ENCODE results near the gene RHAG.
"Not testable (repeated sequence)": the region's sequence is repeated elsewhere in the genome, so short reads cannot be mapped to it uniquely, and the experiment has no call there.

RHAG gene

GRCh38 chr6:49635480-49635879 lies 1.2 kb downstream of the RHAG start:
- DNase-seq: no peak

- no peak for DNase-seq
These were observed 1.8 kb downstream of the RHAG start for GRCh38 chr6:49634836-49635218.

- DNase-seq: no peak
These were observed 2.4 kb downstream of the RHAG start for GRCh38 chr6:49634092-49634835.

- no peak for DNase-seq
These were observed 3.1 kb downstream of the RHAG start for GRCh38 chr6:49633541-49633940.

- DNase-seq: no peak
These were observed 3.9 kb downstream of the RHAG start for GRCh38 chr6:49632727-49633126.

GRCh38 chr6:49629485-49630088 lies 7.1 kb downstream of the RHAG start:
- DNase-seq: not testable (repeated sequence)

DNA sequence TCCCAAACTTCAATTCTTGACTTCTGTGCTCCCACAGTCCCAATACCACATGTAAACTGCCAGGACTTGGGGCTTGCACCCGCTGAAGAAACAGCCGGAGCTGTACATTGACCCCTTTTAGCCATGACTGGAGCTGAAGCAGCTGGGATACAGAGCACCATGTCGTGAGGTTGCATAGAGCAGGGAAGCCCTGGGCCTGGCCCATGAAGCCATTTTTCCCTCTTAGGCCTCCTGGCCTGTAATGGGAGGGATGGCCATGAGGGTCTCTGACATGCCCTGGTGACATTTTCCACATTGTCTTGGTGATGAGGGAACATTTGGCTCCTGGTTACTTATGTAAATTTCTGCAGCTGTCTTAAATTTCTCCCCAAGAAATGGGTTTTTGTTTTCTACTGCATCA lies 9.8 kb downstream of the RHAG start:
- DNase-seq: no peak

- DNase-seq: no peak
These were observed 18.4 kb downstream of the RHAG start for GRCh38 chr6:49618257-49618656.

GRCh38 chr6:49614144-49614543 lies 22.5 kb downstream of the RHAG start:
- not testable (repeated sequence) for DNase-seq

DNA sequence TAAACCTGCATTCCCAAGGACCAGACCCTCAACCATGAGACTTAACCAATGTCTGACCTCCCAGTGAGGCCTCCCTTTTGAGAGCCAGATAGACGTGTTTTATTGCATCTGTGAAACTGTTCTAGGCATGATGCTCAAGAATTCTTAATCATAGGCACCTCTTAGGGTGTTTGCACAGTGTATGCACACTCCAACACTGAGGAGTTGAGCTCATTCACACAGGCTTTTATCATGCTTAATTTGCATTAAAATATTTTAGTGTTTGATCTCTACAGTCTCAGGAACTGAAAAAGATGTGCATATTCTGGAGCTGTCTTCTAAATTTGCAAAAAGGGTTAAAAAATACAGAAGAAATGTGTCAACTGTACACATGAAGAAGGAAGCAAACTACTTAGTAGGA lies 27.4 kb downstream of the RHAG start:
- DNase-seq: no peak

- not testable (repeated sequence) for DNase-seq
These were observed 28.4 kb downstream of the RHAG start for GRCh38 chr6:49608275-49608674.

DNA sequence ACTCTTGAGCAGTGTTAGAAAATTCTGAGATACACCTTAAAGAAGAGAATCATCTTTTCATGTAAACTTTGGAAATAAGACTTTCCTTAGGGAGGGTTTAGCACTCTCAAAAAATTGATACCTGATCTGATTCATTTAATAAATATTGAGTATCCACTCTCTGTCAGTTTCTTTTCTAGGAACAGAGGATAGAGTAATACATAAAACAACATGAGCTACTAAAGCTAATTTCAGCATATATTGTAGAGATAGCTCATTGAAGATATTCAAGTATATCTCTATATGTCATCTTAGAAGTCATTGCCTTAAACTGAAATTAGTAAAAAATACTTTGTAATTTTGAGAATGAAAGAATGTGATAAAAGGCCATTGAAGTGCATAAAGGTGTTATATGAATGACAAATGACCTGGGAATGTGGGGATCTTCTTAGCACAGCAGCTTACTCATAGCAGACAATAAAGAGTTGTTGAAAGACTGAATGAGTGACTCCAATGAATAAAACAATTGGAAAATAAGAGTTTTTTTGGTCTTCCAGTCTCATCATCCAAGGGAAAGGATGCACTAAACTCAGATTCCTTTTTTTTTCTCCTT lies 29.2 kb downstream of the RHAG start:
- DNase-seq: no peak

DNA sequence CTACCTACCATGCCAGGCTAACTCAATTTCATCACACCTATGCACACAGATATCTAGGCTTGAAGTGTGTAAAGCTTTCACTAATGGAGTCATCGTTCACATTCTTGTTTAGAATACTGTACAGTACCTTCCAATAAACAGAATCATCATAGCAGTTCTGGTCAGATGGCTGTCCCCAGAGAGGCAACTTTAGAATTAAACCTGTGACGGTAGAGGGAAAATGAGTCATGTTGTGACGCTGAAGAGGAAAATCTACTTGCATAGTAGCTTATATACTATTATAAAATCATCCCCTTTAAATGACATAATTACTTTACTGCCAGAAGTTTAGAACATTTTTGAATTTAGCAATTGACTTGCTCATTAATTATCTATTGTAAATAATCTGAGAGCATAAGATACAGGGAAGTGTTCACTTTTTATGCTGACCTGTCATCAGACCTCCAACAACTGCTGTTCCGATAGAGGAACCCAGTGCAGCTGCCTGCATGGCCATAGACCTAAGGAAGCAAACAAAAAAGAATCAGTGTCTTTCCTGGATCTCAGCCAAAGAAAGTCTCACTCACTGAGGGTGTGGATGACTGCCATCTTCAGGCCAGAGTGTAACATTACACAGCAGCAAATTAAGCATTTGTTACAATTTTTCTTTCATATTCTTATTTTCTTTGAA lies 29.8 kb downstream of the RHAG start:
- peak; percentile 38 for DNase-seq

GRCh38 chr6:49604080-49604479 lies 32.6 kb downstream of the RHAG start:
- not testable (repeated sequence) for DNase-seq

DNA sequence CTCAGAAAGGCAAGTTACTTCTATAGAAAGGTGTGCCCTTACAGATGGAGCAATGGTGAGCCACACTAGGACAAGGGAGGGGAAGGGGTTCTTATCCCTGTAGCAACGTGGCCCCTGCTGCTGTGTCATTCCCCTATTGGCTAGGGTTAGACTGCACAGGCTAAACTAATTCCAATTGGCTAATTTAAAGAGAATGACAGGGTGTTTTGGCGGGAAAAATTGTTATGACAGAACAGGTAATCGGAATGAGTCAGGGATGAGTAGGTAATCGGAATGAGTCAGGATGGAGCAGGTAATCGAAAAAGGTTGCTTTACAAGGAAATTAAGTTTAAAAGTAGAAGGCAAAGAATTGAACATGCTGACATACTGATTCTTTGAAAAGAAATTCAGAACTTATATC lies 49.4 kb downstream of the RHAG start:
- DNase-seq: not testable (repeated sequence)

DNA sequence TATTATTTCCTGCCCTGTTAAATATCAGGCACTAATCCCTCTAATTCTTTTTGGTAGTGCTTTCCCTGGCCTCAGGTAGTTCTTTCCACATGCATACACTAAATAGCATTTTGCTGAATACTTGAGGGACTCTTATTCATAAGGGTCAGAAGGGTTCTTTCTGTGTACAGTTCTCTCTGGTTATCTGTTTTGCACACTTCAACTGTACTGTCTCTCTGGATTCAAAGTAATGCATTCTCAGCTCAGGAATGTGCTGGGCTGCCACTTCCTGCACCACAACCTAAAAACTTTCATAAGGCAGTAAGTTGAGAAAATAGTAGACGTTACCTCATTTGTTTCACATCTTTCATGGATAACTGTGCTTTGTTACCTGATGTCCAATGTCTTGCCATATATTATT lies 54.1 kb downstream of the RHAG start:
- DNase-seq: no peak

DNA sequence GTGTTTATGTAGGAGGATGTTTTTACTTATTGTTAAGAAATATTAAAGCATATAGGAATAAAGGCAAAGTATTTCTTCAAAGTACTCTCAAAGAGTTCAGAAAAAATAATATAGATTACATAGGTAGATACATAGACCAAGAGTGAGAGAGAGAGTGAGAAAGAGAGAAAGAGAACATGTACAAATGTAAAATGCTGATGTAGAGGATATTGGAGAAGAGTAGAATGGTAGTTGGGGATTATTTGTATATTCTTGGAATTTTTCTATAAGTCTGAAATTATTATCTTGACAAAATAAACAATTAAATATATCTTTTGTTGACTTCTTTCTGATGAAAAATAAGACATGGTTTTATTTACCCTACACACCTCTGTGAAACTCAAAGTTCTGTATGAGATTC lies 57.0 kb downstream of the RHAG start:
- no peak for DNase-seq

- DNase-seq: no peak
These were observed 60.0 kb downstream of the RHAG start for GRCh38 chr6:49576618-49577017.

DNA sequence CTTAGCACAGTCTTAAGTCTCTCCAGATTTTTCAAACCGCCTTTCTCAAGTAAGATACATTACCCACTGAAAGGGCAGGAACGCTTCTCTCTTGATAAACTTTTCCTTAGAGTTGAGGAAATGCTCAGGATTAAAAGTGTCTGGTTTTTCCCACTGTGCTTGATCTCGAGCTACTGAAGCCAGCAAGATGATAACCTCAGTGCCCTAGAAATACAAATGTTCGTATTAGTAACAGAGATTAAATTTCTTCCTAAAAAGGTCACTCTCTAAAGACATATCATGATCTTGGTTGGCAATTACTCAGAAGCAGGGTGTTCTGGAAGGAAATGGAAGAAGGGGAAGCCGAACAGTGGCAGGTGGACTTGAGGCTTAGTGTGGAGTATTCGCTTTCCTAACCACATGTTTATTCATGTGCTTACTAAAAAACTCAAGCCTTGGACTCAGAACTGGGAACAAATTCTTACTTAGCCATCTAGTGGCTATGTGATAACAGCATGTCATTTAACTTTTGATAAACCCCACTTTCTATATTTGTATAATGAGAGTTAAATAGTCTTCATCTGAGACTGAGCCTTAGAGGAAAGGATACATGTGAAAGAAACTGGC lies 66.1 kb downstream of the RHAG start:
- no peak for DNase-seq

DNA sequence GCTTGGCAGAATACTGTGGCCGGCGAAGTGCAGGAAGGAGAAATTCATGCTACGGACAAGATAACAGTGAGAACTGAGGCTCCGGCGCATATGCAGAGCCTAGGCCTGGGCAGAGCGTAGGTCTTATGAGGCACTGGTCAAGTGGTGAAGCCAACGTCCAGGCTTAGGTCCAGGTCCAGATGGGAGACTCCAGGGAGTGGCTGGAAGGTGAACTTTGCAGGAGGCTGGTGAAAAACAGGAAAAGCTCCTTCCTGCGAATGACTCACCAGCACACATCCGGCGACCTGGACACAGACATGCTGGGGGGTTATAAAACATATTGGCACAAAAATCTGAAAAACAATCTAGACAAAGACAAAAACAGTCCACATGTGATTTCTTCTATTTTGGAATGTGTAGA lies 70.8 kb downstream of the RHAG start:
- DNase-seq: no peak

GRCh38 chr6:49565261-49565660 lies 71.4 kb downstream of the RHAG start:
- no peak for DNase-seq

GRCh38 chr6:49564552-49564951 lies 72.1 kb downstream of the RHAG start:
- DNase-seq: no peak
